WTC11 (cell line): ENCODE data around the gene SH3PXD2A.

Experiments used
- MXD4 ChIP-seq: fragments of 250-450 bp; sonication (Bioruptor Pico); IDR thresholded peaks from 2 replicates; pipeline ENCODE4 v1.8.0; 2021; ENCODE audit warnings: mild to moderate bottlenecking, moderate library complexity, borderline replicate concordance
- MYBL2 ChIP-seq: sonication (generic); formaldehyde crosslinking; IDR thresholded peaks from 2 replicates; pipeline ENCODE4 v1.8.1; 2023; ENCODE audit warnings: mild to moderate bottlenecking, moderate library complexity, missing genetic modification reagents
- TF ChIP-seq, protein P1 (sequence below): fragments of 200-600 bp; IDR thresholded peaks from 2 replicates; pipeline ENCODE4 v1.8.0; 2022; ENCODE audit warnings: antibody characterized with exemption
- TF ChIP-seq, protein P2 (sequence below): sonication (generic); formaldehyde crosslinking; IDR thresholded peaks from 2 replicates; pipeline ENCODE4 v1.8.1; 2022; ENCODE audit warnings: low read depth, missing genetic modification reagents, borderline replicate concordance

- no peak for TF ChIP-seq MYBL2 (CRISPR knock-in tag)
- TF ChIP-seq, protein P1, sequence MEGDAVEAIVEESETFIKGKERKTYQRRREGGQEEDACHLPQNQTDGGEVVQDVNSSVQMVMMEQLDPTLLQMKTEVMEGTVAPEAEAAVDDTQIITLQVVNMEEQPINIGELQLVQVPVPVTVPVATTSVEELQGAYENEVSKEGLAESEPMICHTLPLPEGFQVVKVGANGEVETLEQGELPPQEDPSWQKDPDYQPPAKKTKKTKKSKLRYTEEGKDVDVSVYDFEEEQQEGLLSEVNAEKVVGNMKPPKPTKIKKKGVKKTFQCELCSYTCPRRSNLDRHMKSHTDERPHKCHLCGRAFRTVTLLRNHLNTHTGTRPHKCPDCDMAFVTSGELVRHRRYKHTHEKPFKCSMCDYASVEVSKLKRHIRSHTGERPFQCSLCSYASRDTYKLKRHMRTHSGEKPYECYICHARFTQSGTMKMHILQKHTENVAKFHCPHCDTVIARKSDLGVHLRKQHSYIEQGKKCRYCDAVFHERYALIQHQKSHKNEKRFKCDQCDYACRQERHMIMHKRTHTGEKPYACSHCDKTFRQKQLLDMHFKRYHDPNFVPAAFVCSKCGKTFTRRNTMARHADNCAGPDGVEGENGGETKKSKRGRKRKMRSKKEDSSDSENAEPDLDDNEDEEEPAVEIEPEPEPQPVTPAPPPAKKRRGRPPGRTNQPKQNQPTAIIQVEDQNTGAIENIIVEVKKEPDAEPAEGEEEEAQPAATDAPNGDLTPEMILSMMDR = no peak
- TF ChIP-seq MXD4 (CRISPR knock-in tag) = no peak
- TF ChIP-seq, protein P2, sequence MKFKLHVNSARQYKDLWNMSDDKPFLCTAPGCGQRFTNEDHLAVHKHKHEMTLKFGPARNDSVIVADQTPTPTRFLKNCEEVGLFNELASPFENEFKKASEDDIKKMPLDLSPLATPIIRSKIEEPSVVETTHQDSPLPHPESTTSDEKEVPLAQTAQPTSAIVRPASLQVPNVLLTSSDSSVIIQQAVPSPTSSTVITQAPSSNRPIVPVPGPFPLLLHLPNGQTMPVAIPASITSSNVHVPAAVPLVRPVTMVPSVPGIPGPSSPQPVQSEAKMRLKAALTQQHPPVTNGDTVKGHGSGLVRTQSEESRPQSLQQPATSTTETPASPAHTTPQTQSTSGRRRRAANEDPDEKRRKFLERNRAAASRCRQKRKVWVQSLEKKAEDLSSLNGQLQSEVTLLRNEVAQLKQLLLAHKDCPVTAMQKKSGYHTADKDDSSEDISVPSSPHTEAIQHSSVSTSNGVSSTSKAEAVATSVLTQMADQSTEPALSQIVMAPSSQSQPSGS (CRISPR knock-in tag) = no peak
These were observed 218.9 kb downstream of the SH3PXD2A start for GRCh38 chr10:103636492-103636891.
